Activated naive CD8-positive, alpha-beta T cell treated with anti-CD3 and anti-CD28 coated beads, Interleukin-2, amount 50 U/mL, for 16 hours (primary cell): ENCODE data around the gene CD300E.

ENCODE experiments used
- DNase-seq: peaks from one replicate; pipeline ENCODE4 v3.0.0-alpha.2; 2020; ENCODE audit warnings: low read depth, low spot score

The CD300E gene

GRCh38 chr17:74566132-74566753 is 57.3 kb downstream of the CD300E start:
- no peak for DNase-seq

DNA sequence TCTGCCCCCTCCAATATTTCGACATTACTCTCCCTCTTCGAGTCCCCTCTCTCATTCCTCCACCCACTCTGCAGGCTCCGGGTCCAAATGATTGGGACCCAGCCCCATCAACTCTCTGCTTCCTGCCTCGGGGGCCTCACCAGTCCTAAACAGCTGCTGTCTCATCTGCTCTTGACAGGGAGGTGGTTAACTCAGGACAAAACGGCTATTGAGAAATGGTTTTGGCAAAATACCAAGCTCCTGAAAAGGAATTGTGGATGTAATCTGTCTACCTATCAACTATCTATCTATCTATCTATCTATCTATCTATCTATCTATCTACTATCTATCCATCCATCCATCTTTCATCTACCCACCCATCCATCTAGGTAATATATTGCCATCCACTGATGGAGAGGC is 58.4 kb downstream of the CD300E start:
- DNase-seq, result no peak

DNA sequence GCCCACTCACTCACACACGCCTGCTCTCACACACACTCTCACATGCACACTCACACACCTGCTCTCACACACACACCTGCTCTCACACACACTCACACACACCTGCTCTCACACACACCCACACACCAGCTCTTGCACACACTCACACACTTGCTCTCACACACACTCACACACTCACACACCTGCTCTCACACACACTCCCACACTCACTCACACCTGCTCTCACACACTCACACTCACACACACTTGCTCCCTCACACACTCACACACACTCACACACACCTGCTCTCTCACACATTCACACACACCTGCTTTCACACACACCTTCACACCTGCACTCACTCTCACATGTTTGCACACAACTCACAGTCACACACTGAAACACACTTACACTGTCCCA is 60.2 kb downstream of the CD300E start:
- DNase-seq, result no peak

GRCh38 chr17:74561586-74561985 is 62.0 kb downstream of the CD300E start:
- no peak for DNase-seq
